GM10847 (cell line): ENCODE data around the gene CCDC63.

Source experiments
- POLR2A ChIP-seq: IDR thresholded peaks from 2 replicates; pipeline ENCODE4 v1.6.1; 2011; ENCODE audit not compliant: insufficient read length; ENCODE audit errors: extremely low read depth

The CCDC63 gene

DNA sequence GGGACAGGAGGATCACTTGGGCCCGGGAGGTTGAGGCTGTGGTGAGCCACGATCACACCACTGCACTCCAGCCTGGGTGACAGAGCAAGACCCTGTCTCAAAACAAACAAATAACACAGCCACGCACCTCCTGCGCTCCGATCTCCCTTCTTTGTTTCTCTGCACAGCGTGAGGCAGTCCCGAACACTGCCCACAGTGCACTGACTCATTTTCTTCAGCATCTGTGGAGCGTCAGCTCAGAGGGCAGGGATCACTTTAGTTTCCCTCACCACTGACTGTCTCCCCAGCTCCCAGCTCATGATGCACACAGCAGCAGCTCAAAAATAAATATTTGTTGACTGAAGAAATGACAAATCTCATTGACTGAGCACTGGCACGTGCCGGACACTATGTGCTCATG is 74.5 kb downstream of the CCDC63 start:
- TF ChIP-seq POLR2A: no peak

DNA sequence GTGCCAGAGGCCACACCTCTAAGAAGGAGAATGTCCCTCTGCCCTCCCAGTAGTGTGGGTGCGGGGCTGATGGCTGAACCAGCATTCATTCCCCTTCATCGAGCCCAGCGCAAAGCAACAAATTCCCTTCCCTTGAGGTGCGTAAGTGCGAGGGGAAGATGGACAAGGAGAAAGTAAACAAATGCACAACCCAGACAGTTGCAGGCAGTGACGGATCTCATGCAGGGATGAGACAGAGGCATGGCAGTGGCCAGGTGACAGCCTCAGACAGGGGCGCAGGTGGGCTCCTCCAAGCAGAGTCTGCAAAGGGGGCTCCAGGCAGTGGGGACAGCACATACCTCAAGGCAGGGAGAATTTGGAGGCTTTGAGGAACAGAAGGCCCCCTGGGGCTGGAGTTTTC is 75.9 kb downstream of the CCDC63 start:
- no peak for TF ChIP-seq POLR2A

DNA sequence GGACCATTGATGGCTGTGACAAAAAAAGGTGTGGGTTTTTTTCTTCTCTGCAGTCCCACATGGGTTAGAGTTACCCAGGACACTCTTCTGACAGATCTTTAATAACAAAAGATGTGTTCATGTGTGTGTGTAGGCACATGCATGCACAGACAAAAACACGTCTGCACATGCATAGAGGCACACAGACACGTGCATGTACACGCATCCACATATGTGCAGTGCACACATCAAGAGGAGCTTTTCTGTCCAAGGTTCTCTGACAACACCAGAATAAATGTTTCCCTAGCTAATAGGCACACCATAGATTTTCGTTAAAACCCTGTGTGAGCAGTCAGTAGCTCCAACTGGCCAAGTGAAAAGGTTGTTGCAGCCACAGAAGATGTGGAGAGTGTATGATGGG is 76.4 kb downstream of the CCDC63 start:
- TF ChIP-seq POLR2A: no peak

DNA sequence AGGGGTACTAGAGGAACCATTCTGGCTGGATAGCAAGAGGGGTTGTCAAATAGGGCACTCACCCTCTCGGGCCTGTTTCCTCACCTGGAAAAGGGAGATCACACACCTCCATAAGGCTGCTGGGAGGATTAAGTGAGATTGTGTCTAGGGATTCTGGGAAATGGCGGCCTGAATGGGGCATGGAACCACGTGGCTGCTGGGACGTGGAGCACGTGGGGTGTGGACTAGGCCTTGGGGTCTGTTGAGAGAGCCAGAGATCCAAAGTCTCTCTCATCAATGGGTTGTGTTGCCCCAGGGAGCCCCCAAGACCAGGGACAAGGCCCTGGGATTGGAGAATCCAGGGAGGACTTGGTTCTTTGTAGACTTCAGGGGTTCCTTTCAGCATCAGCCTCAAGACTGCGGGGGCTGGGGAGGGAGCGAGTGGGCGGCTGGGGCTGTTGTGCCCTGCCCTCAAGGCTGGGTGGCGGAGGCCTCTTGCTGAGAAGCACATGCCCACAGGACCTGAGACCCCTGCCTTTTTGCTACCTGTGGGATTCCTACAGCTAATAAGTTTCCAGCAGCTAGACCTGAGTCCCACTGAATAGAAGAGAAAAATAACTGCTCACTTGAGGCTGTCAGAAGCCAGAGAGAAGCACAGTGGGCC is 77.0 kb downstream of the CCDC63 start:
- no peak for TF ChIP-seq POLR2A

DNA sequence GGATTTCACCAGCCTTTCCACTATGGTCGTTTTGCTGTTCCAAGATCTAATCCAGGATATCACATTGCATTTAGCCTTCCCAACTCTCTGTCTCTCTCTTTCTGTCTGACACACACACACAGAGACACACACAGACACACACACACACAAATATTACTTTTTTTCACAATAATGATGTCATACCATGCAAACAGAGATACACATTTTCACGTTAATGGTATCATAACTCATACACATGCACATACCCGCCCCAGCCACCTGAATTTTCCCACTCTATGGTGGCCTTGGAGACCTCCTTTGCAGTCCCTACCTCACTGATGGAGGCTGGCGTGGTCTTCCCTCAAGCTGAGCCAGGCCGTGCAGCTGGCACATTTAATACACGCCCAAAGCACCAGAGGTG is 80.8 kb downstream of the CCDC63 start:
- TF ChIP-seq POLR2A: no peak

DNA sequence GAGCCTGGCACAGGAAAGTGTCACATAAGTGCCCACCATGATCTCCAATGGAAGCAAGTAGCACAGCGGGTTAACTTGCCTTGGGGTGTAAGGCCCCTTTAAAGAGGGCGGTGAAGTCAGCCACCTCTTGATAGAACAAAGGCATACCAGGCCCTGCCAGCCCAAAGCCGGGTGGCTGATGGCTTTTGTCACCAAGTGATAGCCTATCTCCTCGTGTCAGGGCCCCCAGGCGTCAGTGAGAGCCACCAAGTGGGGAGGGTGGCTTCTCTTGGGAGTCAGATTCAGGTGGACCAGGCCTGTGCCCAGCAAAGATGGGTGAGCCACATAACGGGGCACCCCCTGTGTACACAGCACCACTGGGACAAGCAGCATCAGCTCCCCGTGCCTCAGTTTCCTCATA is 81.9 kb downstream of the CCDC63 start:
- no peak for TF ChIP-seq POLR2A

DNA sequence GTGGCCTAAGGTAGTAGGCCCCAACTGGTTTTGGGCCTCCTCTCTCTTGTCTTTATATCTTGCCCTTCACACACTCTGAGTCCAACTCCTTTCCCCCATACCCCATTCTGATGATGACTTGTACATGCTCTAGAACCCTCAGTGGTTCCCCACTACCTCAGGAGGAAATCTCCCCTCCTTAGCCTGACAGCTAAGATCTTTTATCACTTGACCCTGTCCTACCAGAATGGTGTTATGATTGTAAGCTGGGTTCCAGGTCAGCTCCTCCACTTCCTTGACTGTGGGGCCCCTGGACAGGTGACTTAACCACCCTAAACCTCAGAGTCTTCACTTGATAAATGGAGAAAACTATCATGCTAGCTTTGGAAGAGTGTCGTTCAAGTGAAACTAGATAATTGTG is 83.0 kb downstream of the CCDC63 start:
- no peak for TF ChIP-seq POLR2A

DNA sequence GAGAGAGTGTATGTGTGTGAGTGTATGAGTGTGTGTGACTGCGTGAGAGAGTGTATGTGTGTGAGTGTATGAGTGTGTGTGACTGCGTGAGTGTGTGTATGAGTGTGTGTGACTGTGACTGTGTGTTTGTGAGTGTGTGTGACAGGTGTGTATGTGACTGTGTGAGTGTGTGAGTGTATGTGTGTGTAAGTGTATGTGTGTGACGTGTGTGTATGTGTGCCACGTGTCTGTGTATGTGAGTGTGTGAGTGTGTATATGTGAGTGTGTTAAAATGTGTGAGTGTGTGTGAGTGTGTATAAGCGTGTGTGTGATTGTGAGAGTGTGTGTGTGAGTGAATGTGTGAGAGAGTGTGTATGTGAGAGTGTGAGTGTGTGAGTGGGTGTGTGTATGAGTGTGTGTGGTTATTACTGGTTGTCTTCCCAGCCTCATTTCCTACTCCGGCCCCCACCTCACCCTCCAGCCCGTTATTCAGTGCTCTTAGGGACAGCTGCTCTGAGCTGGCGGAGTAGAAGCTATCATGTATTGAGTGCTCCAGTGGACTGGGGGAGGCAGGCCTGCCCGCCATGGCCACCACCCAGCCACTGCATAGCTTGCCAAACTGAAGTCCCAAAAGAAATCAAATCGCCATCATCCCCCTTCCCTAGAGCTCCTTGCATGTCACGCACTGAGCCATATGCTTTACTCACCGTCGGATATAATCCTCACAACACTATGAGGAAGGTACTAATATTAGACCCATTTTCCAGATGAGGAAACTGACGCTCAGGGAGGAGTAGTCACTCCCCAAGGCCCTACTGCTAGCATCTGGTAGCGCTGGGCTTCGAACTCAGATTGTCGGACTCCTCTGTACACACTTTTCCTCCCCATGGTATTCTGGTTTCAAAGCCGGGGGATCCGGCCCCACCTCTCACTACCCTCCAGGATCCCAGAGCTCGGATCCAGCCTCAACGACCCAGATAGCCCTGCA is 83.8 kb downstream of the CCDC63 start:
- no peak for TF ChIP-seq POLR2A

DNA sequence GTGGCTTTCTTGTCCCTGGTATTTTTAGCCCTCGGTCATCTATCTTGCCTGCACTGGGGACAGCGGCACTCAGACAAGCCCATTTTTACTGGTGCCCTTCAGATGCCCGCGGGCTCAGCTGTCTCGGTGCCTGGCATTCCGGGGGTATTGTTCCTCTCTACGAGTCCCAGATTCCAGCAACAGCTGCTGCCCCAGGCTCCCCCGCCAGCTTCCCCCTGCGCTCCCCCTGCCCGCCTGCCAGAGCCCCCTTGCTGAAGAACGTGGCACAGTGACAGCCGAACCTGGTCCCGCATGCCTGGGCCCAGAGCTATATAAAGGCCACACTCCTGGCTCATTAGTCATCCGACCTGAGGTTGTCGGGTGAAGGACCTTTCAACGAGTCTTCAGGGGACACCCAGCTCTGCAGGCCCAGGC is 84.5 kb downstream of the CCDC63 start:
- no peak for TF ChIP-seq POLR2A

DNA sequence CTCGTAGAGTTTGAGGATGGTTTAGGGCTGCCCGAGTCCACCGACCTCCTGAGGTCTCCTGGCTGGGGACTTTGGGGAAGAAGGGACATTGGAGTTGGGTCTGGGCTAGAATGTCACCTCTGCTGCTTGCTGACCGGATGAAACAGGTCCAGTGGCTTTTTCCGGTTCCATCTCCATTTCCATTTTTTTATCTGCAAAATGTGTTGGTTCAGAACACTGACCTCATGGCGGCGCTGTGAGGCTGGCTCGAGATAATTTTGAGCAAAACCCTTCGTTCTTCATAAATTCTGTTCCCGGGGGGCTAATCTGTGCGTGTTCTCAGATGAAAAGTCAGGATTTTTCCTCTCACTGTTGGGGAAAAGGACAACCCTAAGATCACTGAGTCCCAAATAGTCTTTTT is 85.3 kb downstream of the CCDC63 start:
- TF ChIP-seq POLR2A: no peak

DNA sequence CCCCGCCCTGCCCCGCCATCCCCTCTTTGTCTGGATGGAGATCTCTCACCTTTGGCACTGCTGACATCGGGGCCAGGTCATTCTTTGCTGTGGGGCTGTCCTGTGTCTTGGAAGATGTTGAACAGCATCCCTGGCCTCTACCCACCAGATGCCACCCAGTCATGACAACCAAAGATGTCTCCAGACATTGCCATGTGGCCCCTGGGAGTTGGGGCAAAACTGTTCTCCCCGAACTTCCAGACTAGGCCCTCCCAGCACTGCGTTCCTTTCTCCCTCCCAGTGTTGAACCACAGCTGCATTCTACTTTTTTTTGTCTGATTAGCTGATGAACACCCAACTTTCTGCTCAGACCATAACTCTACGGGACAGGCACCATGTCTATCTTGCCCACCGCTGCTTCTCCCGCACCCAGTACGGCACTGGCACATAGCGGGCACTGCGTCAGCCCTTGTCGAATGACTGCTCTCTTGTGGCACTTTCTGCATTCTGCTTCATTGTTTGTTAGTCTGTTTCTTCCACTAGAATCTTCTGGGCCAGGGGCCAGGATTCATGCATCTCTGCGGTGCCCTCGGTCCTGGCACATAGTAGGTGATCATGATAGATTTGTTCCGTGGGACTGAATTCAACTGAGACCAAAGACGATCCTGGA is 86.7 kb downstream of the CCDC63 start:
- no peak for TF ChIP-seq POLR2A

DNA sequence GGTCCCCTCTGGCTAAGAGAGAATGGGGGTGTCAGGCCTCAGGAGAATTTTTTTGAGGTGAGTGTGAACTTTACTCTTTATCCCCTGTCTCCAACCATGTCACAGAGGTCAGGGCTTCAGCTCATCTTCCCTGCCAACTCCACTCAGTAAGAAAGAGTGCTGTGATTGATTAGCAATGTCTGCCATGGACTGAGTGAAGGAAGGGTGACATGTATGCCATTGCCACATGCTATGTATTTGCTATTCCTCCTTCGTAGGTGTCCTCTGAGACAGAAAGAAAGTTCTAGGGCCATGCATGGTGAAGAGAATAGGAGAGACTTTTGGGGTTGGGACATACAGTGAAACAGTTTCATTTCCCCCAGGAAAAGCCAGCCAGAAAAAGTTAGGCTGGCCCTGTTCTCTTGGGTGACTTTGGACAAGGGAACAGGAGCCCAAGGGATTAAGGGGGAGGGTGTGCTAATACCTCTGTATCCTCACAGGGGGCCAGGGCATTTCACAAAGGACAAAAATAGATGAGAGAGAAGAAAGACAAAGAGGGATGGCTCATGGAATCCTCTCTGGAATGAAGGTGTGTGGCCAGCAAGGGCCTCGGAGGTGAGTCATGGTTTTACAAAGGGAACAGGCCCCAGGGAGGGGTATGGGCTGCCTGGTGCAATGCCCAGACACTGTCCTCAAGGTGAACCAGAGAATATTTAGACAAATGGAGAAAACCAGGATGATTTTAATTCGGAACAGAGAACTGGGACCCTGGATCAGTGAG is 87.5 kb downstream of the CCDC63 start:
- no peak for TF ChIP-seq POLR2A

DNA sequence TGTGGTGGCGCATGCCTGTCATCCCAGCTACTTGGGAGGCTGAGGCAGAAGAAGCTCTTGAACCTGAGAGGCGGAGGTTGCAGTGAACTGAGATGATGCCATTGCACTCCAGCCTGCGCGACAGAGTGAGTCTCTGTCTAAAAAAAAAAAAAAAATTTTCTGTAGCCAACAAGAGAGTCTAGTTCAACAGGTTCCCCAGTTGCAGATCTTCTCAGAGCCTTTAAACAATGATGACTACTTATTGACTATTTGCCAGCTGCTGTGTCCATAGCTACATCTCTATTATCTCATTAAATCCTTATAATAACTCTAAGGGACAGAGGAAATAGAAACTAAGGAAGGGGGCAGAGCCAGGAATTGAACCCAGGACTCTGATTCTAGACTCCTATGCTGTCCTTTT is 88.8 kb downstream of the CCDC63 start:
- no peak for TF ChIP-seq POLR2A

DNA sequence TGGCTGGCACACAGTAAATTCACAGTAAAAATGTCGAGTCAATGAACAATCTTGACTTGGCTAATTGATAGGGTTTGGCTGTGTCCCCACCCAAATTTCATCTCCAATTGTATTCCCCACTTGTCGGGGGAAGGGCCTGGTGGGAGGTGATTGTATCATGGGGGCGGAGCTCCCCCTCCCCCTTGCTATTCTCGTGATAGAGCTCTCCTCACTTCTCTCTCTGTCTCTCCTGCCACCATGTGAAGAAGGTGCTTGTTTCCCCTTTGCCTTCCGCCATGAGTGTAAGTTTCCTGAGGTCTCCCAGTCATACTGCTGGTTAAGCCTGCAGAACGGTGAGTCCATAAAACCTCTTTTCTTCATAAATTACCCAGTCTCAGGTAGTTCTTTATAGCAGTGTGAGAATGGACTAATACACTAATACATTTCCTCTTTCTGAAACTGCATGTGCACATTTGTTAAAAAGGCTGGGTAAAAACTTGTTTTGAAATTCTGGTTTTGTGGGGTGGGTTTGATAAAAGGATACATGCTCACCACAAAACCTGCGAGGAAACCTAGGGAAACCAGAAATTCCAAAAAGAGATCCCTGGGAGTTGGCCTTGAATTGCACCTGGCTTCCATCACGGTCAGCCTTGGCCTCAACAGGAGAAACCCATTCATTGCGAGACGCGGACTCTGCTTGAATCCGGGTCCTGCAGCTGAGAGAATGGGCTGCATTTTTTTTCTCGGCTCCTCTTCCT is 89.7 kb downstream of the CCDC63 start:
- TF ChIP-seq POLR2A: no peak
